Smooth muscle cell (in vitro differentiated cells): ENCODE data around the gene ARHGAP44. TPM values are rescaled to one million over a fixed set of nuclear protein-coding genes. Genes with fewer than 3 reads are reported as not detected.

ENCODE experiments used
- DNase-seq: peaks from one replicate; lab custom pipeline; 2025; ENCODE audit not compliant: unreplicated experiment; lab: John Stamatoyannopoulos, UW
- H2AFZ ChIP-seq: fragments of 200-600 bp; sonication (generic); 2 replicates; pipeline ENCODE4 v1.6.0; 2016; ENCODE audit warnings: antibody characterized with exemption, low read depth, mild to moderate bottlenecking
- H3F3A ChIP-seq: fragments of 200-600 bp; sonication (generic); 2 replicates; pipeline ENCODE4 v1.6.0; 2017; ENCODE audit warnings: antibody characterized with exemption, low read depth
- H3K27ac ChIP-seq: fragments of 200-600 bp; sonication (generic); 2 replicates; pipeline ENCODE4 v1.5.1; 2016; ENCODE audit warnings: low read depth, mild to moderate bottlenecking
- H3K27me3 ChIP-seq: fragments of 200-600 bp; sonication (generic); 2 replicates; pipeline ENCODE4 v1.6.1; 2016; ENCODE audit warnings: low read depth, mild to moderate bottlenecking
- H3K36me3 ChIP-seq: fragments of 200-600 bp; sonication (generic); 2 replicates; pipeline ENCODE4 v1.5.1; 2016; ENCODE audit warnings: low read depth
- H3K4me1 ChIP-seq: fragments of 200-600 bp; sonication (generic); 2 replicates; pipeline ENCODE4 v1.5.1; 2016; ENCODE audit warnings: low read depth
- H3K4me2 ChIP-seq: fragments of 200-600 bp; sonication (generic); 2 replicates; pipeline ENCODE4 v1.6.0; 2016; ENCODE audit warnings: mild to moderate bottlenecking
- H3K4me3 ChIP-seq: fragments of 200-600 bp; sonication (generic); 2 replicates; pipeline ENCODE4 v1.5.1; 2016; ENCODE audit warnings: mild to moderate bottlenecking
- H3K79me2 ChIP-seq: fragments of 200-600 bp; sonication (generic); 2 replicates; pipeline ENCODE4 v1.6.0; 2016; ENCODE audit warnings: low read depth, mild to moderate bottlenecking
- H3K9ac ChIP-seq: fragments of 200-600 bp; sonication (generic); 2 replicates; pipeline ENCODE4 v1.6.0; 2016; ENCODE audit warnings: low read depth
- H3K9me3 ChIP-seq: fragments of 200-600 bp; sonication (generic); replicated peaks from 2 replicates; pipeline ENCODE4 v1.5.1; 2016; ENCODE audit warnings: low read depth
- H4K20me1 ChIP-seq: fragments of 200-600 bp; sonication (generic); 2 replicates; pipeline ENCODE4 v1.6.0; 2016; ENCODE audit warnings: low read depth
- CTCF ChIP-seq: fragments of 200-600 bp; sonication (generic); IDR thresholded peaks from 2 replicates; pipeline ENCODE4 v1.5.1; 2017; ENCODE audit warnings: borderline replicate concordance, mild to moderate bottlenecking, antibody characterized with exemption; ENCODE audit not compliant: insufficient read depth, poor library complexity, severe bottlenecking
- WGBS: methylation state at CpG from one replicate; pipeline ENCODE4 v1.1.7; 2016; ENCODE audit warnings: low lambda C conversion rate; 5-methylcytosine and 5-hydroxymethylcytosine counted together
- polyA plus RNA-seq: library from polyadenylated mRNA; unstranded; fragments of >200 nt; fragmentation: Nextera tagmentation; extraction: Ambion mirVana; gene quantifications from 2 replicates; pipeline ENCODE4 v1.2.1, GENCODE V29; 2016
- total RNA-seq: library from RNA; depleted of rRNA; stranded (reverse); fragments of >200 nt; gene quantifications from 2 replicates; pipeline ENCODE4 v1.2.3, GENCODE V29; 2014

ARHGAP44 gene
- total and polyA plus RNA-seq, 2 experiments from 2014 or later: 1.3 to 2.0 TPM

DNA sequence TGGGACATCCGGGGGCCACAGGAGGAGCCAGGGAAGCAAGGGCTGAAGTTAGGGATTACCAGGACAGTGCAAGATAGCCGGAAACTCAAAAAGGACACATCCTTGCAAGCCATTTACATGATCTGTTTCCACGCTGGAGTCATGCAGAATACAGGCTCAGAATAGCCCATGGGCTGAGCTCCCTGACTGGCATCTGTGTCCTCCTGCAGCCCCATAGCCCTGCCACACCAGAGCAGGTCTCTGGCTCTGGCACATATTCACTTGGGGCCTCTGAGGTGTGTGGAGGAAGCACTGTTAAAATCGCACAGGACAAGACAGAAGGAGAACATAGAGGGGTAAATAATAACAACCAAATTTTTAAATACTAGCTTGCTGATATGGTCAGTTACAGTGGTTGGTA, 162.7 kb downstream of the ARHGAP44 start:
- H3K36me3 ChIP-seq: no peaks in the 10 kb centered on the region
- no peak overlapping the region for H3K4me3 ChIP-seq
- no peak overlapping the region for H3K4me2 ChIP-seq
- H3K9ac ChIP-seq: no peak overlapping the region
- H3K79me2 ChIP-seq: no peaks in the 10 kb centered on the region
- H2AFZ ChIP-seq: no peak overlapping the region
- H3K27ac ChIP-seq: no peak overlapping the region
- no peaks in the 10 kb centered on the region for H3K4me1 ChIP-seq
- DNase-seq: no peak
- no peaks in the 10 kb centered on the region for H3K9me3 ChIP-seq
- no peaks in the 10 kb centered on the region for H4K20me1 ChIP-seq
- 94% methylated on average over 4 of the region's 4 CpGs for WGBS
- no peaks in the 10 kb centered on the region for H3K27me3 ChIP-seq
- no peak for TF ChIP-seq CTCF
- no peaks in the 10 kb centered on the region for H3F3A ChIP-seq

DNA sequence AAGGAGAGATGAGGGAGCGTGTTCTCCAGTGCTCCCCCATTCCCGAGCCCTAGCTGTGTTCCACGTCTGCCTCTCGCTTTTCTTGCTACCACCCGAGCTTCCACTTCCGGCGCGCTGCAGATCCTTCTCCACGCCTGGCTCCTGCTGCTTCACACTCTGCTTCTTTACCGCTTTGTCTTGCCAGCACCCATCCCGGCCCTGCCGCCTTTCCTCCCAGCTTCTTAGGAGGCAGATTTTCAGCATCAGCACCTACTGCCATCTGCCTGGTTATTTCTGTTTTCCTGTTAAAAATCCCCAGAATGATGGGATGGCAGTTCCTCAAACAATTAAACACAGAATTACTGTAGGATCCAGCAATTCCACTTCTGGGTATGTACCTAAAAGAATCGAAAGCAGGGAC, 163.9 kb downstream of the ARHGAP44 start:
- DNase-seq: no peak
- Histone ChIP-seq H3K27me3 (no peaks in the 10 kb centered on the region), H4K20me1 (no peaks in the 10 kb centered on the region), H3K79me2 (no peaks in the 10 kb centered on the region), H3K4me2 (no peak overlapping the region), H3F3A (no peaks in the 10 kb centered on the region), H3K4me1 (no peaks in the 10 kb centered on the region), H3K27ac (no peak overlapping the region), H3K36me3 (no peaks in the 10 kb centered on the region), H2AFZ (no peak overlapping the region), H3K9me3 (no peaks in the 10 kb centered on the region), H3K9ac (no peak overlapping the region), H3K4me3 (no peak overlapping the region)
- 94% methylated on average over 13 of the region's 13 CpGs for WGBS
- TF ChIP-seq CTCF: no peak

- no peak for TF ChIP-seq CTCF
- H2AFZ ChIP-seq: no peak overlapping the region
- no peak overlapping the region for H3K4me2 ChIP-seq
- no peaks in the 10 kb centered on the region for H3K27me3 ChIP-seq
- H3K4me1 ChIP-seq: no peaks in the 10 kb centered on the region
- no peaks in the 10 kb centered on the region for H3K9me3 ChIP-seq
- H3F3A ChIP-seq: no peaks in the 10 kb centered on the region
- DNase-seq: no peak
- no peaks in the 10 kb centered on the region for H4K20me1 ChIP-seq
- no peaks in the 10 kb centered on the region for H3K79me2 ChIP-seq
- H3K27ac ChIP-seq: no peak overlapping the region
- no peak overlapping the region for H3K4me3 ChIP-seq
- H3K9ac ChIP-seq: no peak overlapping the region
- WGBS: 91% methylated on average over 5 of the region's 5 CpGs
- no peaks in the 10 kb centered on the region for H3K36me3 ChIP-seq
These were observed 166.2 kb downstream of the ARHGAP44 start for GRCh38 chr17:12955521-12955920.

DNA sequence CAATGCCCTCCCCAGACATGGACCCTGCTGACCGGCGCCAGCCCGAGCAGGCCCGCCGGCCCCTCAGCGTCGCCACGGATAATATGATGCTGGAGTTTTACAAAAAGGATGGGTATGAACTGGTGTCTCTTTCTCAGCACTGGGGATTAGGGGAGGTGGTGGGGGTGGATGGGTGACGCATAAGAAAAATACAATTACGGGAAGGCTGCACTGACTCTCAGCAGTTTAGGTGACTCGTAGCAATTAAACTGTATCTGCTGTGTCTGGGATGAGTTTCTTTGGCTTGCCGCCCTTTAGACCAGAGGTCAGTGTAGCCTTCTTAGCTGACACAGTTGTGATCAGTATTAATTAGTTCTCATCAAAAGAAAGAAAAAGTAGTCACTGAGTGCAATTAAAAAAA, 169.5 kb downstream of the ARHGAP44 start:
- H3K9ac ChIP-seq: no peak overlapping the region
- no peaks in the 10 kb centered on the region for H3K36me3 ChIP-seq
- H3K9me3 ChIP-seq: no peaks in the 10 kb centered on the region
- no peak for DNase-seq
- no peak for TF ChIP-seq CTCF
- no peaks in the 10 kb centered on the region for H4K20me1 ChIP-seq
- H3K79me2 ChIP-seq: no peaks in the 10 kb centered on the region
- no peaks in the 10 kb centered on the region for H3K27me3 ChIP-seq
- no peak overlapping the region for H3K4me3 ChIP-seq
- no peak overlapping the region for H3K4me2 ChIP-seq
- WGBS: 66% methylated on average over 12 of the region's 12 CpGs
- H3K4me1 ChIP-seq: no peaks in the 10 kb centered on the region
- H3F3A ChIP-seq: no peaks in the 10 kb centered on the region
- no peak overlapping the region for H2AFZ ChIP-seq
- peak overlapping the region; percentile 40 for H3K27ac ChIP-seq
